GM12891 (cell line): ENCODE measurements around the gene POU3F2.

Source experiments
- POLR2A ChIP-seq: IDR thresholded peaks from 2 replicates; pipeline ENCODE4 v1.6.1; 2011; ENCODE audit warnings: low read depth, low read length, control low read depth
- POLR2AphosphoS5 ChIP-seq: IDR thresholded peaks from 2 replicates; pipeline ENCODE4 v1.6.1; 2011; ENCODE audit warnings: low read depth, low read length, control low read depth
- POU2F2 ChIP-seq: IDR thresholded peaks from 2 replicates; pipeline ENCODE4 v1.6.1; 2011; ENCODE audit warnings: low read depth, mild to moderate bottlenecking, control low read depth, low read length, moderate library complexity
- SPI1 ChIP-seq: IDR thresholded peaks from 2 replicates; pipeline ENCODE4 v1.6.1; 2011; ENCODE audit warnings: low read depth, low read length, control low read depth

DNA sequence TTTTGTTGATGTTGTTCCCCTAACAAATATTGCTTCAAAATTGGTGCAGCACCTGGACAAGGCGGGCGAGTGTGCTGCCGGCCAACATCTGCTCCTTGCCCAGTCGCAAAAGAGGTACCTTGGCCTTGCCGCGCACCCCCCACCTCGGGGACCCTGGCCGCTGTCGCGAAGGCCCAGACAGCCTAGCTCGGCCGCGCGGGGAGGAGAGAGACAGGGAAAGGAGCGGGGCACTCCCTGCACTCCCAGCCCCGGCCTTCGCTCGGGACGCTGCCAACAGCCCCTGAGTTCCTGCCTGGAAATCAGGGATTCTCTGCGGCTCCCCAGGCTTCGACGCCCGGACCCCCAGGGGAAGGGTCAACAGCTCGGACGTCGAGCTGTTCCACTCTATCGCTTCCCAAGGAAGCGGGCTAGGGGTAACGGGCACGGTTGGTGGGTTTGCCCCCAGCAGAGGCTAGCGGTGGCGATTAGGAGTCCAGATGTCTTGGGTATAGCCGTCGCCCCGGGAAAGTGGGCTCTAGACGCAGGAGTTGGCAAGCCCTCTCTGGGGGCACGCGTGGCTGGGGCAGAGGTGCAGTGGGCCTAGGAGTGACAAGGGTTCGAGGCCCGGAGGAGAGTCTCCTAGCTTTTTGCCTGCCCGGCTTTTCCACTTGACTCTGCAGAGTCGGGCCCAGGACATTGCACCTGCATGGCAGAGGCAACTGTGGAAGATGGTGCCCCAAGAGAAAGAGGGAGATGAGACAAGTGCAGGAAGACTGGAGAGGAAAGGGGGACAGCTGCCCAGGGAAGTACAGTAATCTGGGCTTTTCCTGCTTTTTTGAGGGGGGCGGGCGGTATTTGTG is 8.2 kb downstream of the POU3F2 start:
- TF ChIP-seq POU2F2 (no peak), SPI1 (no peak), POLR2AphosphoS5 (no peak), POLR2A (no peak)
